Muscle of arm (tissue), 12 donors: Measurements from ENCODE around the gene EML4. TPM values are rescaled to one million over a fixed set of nuclear protein-coding genes. Genes with fewer than 3 reads are reported as not detected.

Experiments used
- DNase-seq: peaks from one replicate; pipeline ENCODE4 v3.0.0-alpha.2; 2013
- polyA plus RNA-seq, 12 donors: library from polyadenylated mRNA; unstranded; fragments of 120-200 nt; gene quantifications; one replicate each; pipeline ENCODE4 v1.2.1, GENCODE V29; 2013; ENCODE audit not compliant: insufficient read length in 12 of 12

Gene EML4
- polyA plus RNA-seq, 12 donors: 23.8 to 69.9 (median 37.4) TPM; not detected in 1

DNA sequence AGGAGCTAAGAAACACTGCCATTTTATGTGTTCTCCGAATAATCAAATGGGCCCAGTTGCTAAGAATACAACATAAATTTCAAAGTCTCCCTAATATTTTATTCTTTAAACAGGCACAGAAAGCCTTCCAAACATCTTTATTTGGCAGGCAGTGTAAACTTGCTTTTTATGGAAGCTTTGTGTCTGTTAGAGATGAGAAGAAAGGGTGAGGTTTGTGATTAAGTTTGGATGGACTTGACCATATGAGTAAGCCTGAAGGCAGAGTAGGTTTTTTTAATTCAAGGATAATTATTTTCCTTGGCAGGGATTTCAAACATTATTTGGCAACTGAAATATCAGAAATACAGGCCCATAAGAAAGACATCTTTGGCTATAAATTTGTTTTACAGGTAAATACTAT, 129.0 kb downstream of the EML4 start:
- no peak for DNase-seq

DNA sequence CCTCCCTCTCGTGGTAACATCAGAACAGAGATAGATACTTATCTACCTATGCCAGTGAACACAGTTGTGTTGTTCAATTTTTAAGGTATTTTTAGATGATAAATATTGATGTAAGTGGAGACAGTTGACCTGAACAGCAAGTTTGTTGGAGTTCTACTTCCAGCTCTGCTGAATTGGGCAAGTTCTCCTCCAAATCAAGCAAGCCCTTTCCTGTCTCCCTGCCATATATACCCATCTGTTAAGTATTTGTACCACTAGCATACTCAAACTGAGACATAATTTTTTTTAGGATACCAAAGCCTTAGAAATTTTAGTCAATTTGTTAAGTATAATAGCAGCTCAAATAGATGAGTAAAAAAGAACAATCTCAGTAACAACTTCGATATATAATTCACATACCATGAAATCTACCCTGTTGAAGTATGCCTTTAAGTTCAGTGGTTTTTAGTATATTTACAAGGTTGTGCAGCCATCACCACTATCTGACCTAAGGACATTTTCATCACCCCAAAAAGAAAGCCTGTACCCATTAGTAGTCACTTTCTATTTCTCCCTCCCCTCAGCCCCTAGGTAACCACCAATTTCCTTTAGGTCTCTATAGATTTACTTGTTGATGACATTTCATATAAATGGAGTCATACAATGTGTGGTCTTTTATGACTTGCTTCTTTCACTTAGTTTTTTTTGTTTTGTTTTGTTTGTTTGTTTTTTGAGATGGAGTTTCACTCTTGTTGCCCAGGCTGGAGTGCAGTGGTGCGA, 130.0 kb downstream of the EML4 start:
- DNase-seq: no peak

DNA sequence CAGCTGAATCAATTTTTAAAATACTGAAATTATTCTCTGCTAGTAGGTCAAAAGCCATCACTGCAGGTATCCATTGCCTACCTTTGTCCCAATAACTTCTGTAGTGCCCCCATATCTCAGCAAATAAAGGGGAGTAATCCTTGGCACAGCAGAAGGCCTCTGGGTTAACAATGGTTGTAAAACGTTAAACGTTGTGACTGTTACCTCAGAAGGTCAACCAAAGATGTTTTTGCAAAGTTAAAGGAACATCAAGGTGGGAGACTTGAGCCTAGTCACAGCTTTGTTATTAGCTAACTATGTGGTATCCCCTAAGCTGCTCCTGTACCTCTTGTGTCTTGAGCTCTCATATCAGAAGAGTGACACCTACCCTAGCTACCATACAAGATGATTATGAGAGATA, 131.4 kb downstream of the EML4 start:
- DNase-seq: no peak

DNA sequence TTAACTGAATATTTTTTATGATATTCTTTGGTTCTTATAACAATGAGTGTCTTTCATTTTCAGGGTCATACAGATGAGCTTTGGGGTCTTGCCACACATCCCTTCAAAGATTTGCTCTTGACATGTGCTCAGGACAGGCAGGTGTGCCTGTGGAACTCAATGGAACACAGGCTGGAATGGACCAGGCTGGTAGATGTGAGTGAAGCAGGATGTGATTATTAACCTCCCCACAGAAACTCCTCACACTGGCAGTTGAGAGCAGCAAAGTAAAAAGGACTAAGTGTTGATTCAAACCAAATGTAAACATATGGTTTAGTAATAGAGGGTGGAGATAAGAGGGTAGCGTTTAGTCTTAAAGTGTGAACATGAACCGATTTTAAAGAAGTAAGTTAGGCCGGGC, 134.1 kb downstream of the EML4 start:
- DNase-seq: no peak

DNA sequence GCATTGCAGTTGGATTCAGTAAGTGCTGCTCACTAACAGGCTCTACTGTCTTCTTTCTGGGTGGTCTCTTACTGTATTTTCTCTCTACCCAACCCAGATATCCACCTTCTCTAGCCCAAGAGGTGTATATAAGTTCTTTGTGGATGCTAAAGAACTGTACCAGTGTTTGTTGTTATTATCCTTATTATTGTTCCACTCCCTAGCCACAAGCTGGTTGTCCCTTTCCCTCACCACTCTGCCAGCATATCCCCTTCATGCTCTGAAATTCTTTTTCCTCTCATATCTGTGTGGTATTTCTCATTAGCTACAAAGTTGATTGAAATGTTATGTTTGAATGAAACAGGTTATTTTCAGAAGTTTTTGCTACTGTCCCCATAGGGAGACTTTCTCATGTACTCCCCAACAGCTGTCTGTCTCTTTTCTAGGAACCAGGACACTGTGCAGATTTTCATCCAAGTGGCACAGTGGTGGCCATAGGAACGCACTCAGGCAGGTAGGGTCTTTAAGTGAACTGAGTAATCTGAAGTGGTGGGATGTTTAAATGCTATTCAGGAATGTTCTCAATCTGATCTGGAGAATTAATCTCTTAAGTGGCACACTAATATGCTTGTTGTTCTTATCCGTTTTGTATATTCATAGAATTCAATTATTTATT, 135.0 kb downstream of the EML4 start:
- no peak for DNase-seq

DNA sequence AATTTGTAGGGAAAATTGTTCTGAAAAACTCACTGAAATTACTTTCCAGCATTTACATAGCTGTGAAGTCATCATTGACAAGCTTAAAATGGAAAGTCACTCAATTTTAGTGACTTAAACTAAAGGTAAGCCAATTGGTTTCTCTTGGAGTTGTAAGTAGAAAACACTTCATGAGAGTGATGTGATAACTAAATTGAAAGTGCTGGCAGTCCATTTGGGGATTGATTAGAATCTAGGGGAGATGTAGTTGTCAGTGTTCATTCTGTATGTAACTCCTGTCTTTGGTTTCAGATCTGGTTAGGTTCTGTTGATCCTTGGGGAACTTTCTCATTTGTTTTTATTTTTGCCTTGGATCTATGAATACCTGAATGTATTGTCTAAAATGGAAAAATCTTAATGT, 138.0 kb downstream of the EML4 start:
- no peak for DNase-seq

DNA sequence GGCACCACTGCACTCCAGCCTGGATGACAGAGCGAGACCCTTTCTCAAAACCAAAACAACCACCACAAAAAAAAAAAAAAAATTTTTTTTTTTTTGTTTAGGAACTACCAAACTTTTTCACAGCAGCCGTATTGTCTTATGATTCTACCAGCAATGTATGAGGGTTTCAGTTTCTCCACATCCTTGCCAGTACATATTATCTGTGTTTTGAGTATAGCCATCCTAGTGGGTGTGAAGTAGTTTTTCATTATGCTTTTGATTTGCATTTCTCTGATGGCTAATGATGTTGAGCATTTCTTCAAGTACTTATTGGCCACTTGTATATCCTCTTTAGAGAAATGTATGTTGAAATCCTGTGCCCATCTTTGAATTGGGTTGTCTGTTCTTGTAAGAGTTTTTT, 140.2 kb downstream of the EML4 start:
- no peak for DNase-seq

DNA sequence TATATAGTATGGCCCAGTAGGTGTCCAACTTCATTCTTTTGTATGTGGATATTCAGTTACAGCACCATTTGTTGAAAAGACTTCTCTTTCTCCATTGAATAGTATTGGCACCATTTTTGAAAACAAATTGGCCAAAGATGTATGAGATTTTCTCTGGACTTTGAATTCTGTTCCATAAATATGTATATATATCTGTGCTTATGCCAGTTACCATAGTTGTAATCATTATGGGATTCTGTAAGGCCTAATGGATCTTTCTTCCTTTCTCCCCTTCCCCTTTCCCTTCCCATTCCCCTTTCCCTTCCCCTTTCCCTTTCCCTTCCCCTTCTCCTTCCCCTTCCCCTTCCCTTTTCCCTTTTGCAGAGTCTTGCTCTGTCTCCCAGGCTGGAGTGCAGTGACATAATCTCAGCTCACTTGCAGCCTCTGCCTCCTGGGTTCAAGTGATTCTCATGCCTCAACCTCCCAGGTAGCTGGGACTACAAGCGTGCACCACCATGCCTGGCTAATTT, 140.9 kb downstream of the EML4 start:
- no peak for DNase-seq

DNA sequence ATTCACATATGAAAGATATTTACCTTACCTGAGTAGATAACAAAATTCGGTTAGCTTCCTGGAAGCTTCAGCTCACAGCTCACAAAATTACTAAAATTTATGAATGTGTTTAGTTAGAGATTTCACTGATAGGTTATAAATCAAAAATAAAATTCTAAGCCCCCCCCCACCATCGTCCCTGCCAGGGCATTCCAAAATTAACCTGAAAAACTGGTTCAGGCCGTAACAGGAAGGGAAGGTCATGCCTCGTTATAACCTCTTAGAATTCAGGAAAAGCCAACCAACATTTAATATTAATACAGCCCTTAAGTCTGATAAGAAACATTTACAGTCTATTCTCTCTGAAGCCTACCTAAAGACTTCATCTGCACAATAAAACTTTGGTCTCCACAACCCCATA, 143.0 kb downstream of the EML4 start:
- no peak for DNase-seq

DNA sequence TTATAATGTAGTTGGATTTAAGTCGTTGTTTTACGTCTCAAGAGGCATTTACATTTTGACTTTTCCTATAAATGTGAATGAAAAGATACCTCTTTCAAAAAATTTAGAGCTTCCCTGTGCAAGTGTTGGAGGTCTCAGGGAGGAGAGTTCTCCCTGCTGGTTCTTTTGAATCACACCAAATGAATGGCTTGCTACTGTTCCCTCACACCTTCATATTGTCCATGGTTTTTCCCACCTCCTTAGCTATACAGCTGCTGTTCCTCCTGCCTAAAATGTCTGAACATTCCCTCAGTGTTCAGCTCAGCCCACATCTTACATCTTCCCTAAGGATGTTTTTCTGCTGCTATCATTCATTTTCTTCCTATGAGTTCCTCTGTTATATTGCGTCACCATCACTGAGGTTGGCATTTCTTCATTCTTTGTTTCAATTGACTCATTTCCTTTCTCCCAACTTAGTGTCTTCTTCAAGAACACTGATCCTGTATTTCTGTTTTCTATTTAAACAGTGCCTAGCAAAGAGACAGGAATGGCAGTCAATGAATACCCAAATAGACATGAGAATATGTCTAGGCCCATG, 145.8 kb downstream of the EML4 start:
- no peak for DNase-seq

DNA sequence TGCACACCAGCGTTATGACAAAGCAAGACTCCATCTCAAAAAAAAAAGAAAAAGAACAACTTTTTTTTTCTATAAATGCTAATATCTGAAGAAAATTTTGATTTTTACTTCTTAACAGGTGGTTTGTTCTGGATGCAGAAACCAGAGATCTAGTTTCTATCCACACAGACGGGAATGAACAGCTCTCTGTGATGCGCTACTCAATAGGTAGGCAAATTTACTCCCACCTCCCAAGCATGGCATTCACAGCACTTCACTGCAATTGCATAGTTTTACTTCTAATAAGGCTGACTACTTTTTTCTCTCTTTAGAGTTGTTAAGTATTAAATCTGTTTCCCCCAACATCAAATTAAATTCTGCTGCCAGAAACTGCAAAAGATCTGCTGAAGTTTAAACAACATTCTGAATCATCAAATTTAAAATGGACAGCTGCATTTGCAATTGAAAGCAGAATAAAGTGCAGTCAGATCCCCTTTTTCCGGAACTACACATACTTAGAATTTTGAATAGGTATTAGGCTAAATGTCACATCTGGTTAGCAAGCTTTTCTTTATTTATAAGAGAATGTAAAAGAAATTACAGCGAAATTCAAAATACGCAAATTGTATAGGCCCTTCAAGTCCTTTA, 146.8 kb downstream of the EML4 start:
- no peak for DNase-seq

DNA sequence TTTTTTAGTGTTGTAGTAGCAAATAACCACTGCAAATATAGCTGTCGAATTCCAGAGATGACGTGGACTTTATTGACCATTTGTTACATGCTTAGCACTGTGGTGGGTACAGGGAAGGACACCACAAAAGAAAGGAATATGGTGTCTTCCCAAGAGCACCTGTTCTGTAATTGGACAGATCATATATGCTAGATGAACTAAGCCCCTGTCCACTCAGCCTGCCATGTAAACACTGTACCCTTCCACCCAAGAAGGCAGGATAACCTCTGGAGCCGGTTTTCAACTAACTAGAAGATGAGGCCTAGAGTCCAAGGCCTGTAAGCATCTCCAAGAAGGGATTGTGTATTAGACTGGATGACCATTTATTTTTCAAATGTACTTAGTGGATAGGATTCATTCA, 147.8 kb downstream of the EML4 start:
- no peak for DNase-seq

DNA sequence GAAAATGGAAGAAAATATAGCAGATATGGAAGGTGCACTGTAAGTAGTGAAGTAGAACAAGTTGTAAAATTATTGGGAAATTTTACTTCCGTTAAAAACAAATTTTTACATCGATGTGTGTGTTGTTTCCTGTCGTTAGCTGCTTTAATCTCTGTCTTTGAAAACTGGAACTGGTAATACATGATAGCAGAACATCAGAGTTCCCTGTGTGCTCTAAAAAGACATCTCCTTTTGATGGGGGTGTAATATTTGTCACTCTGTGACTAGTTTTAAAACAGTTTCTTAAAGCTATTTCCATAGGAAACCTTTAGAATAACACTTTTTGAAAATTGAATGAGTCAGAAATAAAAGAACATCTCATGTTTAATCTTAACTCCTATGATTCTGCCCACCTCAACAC, 148.3 kb downstream of the EML4 start:
- no peak for DNase-seq

DNA sequence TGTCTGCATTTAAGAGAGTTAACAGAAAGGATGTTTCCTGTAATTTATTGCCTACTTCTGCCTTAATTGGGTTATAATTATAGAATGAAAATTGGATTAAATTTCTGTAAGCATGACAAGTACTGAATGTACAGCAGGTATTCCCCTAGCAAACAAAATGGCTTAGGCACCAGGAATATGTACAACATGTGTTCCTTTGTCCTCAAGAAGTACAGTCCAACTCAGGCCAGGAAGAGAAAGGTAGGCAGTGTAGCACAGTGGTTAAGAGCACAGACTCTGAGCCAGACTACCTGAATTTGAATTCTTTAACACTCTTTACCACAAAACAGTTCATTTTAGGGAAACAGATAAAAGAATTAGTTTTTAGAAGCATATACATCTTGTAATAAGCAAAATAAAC, 148.8 kb downstream of the EML4 start:
- no peak for DNase-seq

DNA sequence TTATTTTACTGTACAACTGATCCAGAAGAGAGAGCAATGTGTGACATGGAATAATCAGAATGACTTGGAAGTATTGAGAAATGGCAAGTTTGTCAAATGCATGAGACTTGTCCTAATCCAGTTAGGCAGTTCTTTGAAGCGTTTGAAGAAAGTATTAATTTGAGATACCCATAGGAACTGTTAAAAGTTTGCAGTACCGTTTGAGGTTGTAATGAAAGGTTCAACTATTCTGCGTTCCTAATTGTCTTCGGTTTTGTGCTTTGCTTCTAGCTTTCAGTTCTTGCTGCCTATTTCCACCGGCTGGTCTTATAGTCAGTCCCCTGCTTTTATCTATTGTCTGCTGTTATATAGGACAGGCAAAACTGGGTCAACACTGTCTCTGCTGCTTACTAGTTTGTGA, 150.1 kb downstream of the EML4 start:
- DNase-seq: no peak

DNA sequence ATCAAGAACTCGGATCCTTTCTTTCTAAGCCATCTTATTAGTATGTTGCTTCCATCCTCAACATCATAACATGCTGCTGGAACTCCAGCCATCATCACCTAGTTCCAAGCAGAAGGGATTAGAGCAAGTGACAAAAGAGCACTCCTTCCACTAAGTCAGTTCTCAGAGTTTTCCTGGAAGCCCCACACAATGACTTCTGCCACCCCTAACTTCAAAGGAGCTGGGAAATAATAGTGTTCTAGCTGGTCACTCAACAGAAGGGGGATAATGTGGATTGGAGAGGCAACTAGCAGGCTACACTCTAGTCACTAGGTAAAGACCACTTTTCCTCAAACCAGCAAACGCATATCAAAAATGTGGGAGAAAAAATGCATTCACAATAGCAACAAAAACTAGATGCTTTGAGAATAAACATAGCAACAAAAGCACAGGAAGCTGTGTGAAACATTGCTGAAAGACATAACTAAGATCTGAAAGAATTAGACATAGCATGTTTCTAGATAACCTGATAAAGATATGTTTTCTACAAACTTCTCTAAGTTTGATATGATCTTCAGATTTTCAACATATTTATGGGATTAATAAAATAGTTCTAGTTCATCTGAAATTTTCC, 152.4 kb downstream of the EML4 start:
- DNase-seq: no peak

DNA sequence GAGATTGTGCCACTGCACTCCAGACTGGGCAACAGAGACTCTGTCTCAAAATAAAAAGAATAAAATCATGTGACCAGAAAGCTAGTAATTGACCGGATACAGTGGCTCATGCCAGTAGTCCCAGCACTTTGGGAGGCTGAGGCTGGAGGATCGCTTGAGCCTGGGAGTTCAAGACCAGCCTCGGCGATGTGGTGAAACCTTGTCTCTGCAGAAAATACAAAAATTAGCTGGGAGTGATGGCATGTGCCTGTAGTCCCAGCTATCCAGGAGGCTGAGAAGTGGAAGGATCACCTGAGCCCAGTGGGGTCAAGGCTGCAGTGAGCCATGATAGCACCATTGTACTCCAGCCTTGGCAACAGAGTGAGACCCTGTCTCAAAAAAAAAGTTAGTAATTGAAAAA, 155.1 kb downstream of the EML4 start:
- DNase-seq: no peak

DNA sequence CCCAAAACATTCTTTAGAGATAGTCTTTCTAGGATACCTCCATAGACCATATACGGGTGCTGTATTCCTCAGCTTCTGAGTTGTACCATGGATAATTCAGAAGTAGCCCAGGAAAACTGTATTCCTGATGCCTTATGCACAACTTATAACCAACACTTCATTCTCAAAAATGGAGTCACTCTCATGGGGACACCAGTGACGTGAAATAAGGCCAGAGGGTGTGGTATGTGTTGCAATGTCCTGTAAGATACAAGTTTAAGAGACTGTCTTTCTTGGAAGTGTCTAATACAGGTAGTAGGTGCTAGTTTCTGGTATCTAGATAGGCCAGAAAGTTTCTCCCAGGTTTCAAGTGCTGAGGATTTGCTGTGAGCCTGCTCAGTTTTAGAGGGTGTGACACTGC, 155.8 kb downstream of the EML4 start:
- no peak for DNase-seq

DNA sequence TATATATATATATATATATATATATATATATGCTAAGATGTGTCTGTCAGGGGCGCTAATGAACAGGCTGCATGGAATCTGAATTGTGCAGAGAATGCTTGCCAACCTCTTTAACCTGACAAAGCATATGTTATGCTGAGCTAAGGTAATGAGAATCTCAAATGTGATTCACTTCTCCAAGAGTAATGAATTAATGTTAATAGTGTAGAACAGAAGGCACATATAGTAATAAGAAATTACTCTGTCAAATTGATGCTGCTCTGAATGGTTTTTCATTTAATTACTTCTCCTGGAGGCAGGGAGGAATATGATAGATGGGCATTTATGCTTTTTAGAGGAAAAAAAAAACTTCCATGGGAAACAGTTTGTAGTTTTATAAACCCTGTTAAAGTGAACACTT, 156.5 kb downstream of the EML4 start:
- DNase-seq: no peak

DNA sequence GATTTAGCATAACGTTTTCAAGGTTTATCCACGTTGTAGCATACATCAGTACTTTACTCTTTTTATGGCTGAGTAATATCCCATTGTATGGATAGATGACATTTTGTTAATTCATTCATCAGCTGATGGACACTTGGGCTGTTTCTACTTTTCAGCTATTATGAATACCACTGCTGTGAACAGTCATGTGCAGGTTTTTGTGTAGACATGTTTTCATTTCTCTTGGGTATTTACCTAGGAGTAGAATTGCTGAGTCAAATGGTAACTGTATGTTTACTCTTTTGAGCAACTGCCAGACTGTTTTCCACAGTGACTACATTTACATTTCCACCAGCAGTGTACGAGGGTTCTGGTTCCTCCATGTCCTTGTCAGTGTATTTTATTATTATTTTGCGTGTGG, 158.0 kb downstream of the EML4 start:
- no peak for DNase-seq

DNA sequence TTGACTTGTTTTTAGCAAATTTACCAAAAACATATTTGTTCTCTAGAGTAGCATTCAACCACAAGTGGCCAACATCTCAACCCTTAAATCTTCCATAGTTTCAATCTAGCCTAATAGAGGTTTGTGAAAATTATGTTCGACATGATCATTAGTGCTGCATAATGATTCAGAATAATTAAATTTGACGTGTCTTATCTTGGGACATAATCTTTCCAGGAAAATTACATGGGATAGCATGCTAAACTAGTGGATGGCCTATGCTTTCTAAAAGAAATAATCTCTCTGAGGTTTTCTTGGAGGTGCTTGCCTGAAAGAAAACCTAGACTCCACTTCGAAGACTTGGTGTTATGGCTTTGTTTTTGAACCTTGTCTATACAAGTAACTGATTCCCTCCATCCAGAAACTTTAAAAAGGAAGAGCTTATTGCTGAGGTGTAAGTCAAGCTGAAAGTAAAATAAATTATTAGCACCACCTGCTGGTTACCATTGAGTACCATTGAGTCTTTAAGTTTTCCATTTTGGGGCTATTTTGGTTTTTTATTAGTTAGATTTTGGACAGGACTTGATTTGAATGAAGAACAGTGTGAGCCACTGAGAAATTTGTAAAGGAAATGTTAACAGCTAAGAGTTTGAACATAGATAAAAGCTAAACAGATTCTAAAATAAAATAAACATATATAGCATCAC, 159.1 kb downstream of the EML4 start:
- DNase-seq: peak; percentile 18

DNA sequence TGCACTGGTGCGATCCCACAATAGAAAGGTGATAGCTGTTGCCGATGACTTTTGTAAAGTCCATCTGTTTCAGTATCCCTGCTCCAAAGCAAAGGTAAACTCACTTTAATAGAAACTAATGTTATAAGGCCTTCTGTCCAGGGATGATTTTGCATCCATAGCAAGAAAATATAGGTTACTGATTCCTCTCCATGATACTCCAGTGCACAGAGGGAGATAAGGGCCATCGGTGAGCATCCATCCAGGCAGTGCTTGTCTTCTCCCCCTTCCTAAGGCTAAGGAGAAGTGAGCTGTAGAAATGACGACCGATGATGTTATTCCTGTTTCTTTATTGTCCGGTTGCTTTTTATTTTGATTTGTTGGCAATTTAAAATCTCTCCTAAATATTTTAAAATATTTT, 159.8 kb downstream of the EML4 start:
- no peak for DNase-seq
